Skeletal muscle satellite cell (primary cell): Measurements from ENCODE around the gene PPP1R17.

Experiments
- H3K27me3 ChIP-seq: 2 replicates; pipeline ENCODE4 v1.7.0; 2013; ENCODE audit warnings: low read length; ENCODE audit not compliant: control insufficient read depth, insufficient read depth
- H3K36me3 ChIP-seq: 2 replicates; pipeline ENCODE4 v1.7.0; 2013; ENCODE audit warnings: mild to moderate bottlenecking, control low read depth, low read length; ENCODE audit not compliant: insufficient read depth
- H3K4me1 ChIP-seq: 2 replicates; pipeline ENCODE4 v1.7.0; 2013; ENCODE audit warnings: low read length; ENCODE audit not compliant: control insufficient read depth, insufficient read depth
- H3K4me2 ChIP-seq: 2 replicates; pipeline ENCODE4 v1.7.0; 2013; ENCODE audit warnings: mild to moderate bottlenecking, low read length
- H3K4me3 ChIP-seq: 2 replicates; pipeline ENCODE4 v1.7.0; 2013; ENCODE audit warnings: low read length
- H3K9ac ChIP-seq: 2 replicates; pipeline ENCODE4 v1.7.0; 2013; ENCODE audit warnings: mild to moderate bottlenecking, low read depth, low read length, moderate library complexity
- H3K9me3 ChIP-seq: replicated peaks from 2 replicates; pipeline ENCODE4 v1.7.0; 2013; ENCODE audit warnings: mild to moderate bottlenecking, control low read depth, low read length

Gene PPP1R17

DNA sequence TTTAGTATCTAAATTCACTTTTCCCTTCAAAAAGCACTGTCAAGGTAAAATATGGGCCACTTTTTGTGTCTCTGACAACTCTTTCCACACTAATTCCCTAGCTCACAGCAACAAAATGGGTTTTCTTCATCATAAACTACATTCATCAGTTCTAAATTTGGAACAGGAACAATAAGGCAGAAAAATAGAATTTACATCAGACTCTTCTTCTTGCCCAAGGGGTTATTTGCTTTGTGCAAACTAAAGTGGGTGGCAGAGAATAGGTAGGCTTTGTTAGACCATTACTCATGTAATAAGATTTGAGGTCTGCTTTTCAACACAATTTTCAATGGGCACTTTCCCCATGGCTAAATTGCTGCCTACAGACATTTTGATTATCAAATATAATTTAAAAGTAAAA is 17.6 kb upstream of the PPP1R17 start:
- H3K4me3 ChIP-seq: no peak overlapping the region
- H3K27me3 ChIP-seq: no peaks in the 10 kb centered on the region
- H3K4me2 ChIP-seq: no peak overlapping the region
- H3K4me1 ChIP-seq: no peaks in the 10 kb centered on the region
- no peaks in the 10 kb centered on the region for H3K9me3 ChIP-seq
- no peaks in the 10 kb centered on the region for H3K36me3 ChIP-seq
- no peak overlapping the region for H3K9ac ChIP-seq

DNA sequence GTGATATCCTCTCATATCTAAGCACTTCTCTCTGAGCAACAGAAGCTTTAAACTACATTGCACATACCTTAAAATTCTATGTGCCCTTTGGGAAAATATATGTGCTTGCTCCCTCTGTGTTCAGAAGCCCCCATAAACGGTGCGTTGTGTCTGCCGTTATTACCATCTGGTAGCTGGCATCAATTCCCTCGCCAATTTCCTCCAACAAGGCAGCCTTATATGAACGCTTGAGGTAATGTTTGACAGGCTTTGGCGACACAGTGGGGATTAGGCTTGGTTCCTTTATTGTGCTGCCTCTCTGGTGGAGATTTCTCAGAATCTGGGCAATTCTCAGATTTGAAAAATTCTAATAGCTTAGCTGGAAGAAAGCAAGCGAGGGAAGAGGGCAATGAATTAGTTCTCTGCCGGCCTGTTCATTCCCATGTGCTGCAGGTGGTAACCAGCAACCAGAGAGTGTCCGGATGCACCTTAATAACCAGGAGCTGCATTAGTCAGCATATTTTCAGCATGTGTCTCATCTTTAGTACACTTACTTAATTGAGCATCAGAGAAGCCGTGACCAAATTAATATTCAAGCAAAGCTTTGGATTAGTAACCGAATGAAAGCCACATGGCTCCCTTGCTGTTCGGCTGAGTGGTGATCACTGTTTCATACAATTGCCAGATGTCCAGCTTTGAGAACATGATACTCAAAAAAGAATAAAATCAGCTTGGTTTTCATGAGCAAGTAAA is 7.3 kb upstream of the PPP1R17 start:
- Histone ChIP-seq H3K9ac (no peak overlapping the region), H3K4me2 (no peak overlapping the region), H3K27me3 (no peaks in the 10 kb centered on the region), H3K36me3 (no peaks in the 10 kb centered on the region), H3K4me3 (no peak overlapping the region), H3K9me3 (no peaks in the 10 kb centered on the region), H3K4me1 (no peaks in the 10 kb centered on the region)

DNA sequence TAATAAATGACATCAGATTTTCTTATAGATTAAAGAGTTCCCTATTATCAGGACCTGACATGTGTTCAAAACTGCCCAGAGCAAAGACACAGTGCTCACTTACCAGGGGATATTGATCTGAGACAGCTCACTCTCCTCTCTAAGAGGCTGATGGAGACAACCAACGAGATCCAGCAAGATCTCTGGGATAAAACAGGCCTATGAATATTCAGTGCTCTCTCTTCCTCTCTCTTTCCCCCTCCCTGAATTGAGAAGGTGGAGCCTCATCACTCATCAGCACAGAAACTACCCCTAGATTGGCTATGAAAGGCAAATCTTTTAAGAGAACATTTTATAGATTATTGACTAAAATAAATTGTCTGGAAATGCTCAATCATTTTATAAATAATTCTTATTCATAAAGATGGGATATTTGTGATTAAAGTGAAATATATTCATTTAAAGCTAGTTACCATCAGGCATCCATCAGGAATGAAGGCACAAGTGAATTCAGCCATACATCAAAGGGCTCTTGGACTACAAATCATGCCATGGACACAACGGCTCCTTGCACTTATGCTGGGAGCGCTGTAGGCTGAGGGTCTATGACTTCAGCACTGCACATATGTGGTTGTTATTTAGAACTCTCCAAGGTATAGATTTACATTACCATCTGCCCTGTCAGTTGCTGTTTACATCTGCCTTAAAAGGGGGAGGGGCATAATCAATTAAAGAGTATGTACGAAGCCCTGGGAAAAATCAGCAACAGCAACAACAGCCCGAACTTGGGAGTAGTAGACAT is 3.4 kb upstream of the PPP1R17 start:
- Histone ChIP-seq H3K9me3 (no peaks in the 10 kb centered on the region), H3K36me3 (no peaks in the 10 kb centered on the region), H3K4me2 (no peak overlapping the region), H3K9ac (no peak overlapping the region), H3K4me1 (no peaks in the 10 kb centered on the region), H3K27me3 (no peaks in the 10 kb centered on the region), H3K4me3 (no peak overlapping the region)

DNA sequence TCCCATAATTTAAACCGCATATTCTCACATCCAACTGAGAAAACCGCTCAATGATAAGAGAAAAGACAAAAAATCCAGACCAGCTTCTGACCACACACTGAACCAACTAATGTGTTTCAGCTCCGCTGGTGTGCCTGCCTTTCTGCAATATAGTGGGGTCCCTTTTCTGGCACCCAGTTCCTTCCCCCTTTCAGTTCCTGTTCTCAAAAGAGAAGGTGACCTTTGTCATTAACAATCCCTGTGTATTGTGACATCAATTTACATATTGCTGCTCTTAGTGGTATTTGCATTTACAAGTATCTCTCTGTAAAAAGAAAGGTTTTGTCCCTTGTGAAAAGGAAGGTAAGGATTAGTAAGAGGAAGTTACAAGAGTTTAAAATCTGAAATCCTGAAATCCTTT is 1.4 kb downstream of the PPP1R17 start:
- no peaks in the 10 kb centered on the region for H3K4me1 ChIP-seq
- no peak overlapping the region for H3K4me3 ChIP-seq
- no peak overlapping the region for H3K4me2 ChIP-seq
- H3K9ac ChIP-seq: no peak overlapping the region
- H3K36me3 ChIP-seq: no peaks in the 10 kb centered on the region
- H3K9me3 ChIP-seq: no peaks in the 10 kb centered on the region
- no peaks in the 10 kb centered on the region for H3K27me3 ChIP-seq

DNA sequence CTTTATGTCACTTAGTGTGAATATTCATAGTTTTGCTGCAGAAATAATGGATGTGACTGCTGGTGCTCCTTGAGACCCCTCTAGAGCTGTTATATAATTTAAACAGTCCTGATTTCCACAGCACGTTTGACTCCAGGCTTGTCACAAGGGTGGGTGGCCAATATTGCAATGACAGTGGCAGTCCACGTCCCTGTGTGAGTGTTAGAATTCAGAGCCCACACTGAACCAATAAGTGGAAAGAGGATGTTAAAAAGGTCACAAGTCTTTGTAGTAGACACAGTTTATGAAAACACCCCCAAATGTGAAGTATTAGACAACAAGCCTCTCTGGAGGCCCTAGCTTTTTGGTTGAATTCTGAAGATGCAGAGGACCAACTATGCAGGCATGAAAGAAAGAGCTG is 2.0 kb downstream of the PPP1R17 start:
- H3K4me2 ChIP-seq: no peak overlapping the region
- H3K9me3 ChIP-seq: no peaks in the 10 kb centered on the region
- H3K36me3 ChIP-seq: no peaks in the 10 kb centered on the region
- no peaks in the 10 kb centered on the region for H3K4me1 ChIP-seq
- no peak overlapping the region for H3K4me3 ChIP-seq
- no peaks in the 10 kb centered on the region for H3K27me3 ChIP-seq
- no peak overlapping the region for H3K9ac ChIP-seq

DNA sequence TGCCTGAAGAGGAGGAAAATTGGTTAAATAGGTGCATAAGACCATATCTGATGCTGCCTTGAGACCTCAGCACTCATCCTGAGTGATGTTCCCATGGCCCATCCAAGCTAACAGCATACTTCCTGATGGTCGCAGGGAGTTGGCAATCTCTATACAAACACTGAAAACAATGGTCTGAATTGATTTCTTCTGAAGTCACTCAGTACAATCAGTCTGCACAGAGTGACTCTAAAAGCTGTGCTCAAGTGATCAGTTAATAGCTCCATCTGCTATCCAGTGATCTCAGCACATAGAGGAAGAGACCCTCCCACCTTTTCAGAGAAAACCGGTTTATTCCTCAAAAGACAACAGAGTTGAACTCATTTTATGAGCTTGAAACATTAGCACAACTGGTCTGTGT is 3.9 kb downstream of the PPP1R17 start:
- H3K27me3 ChIP-seq: no peaks in the 10 kb centered on the region
- no peaks in the 10 kb centered on the region for H3K36me3 ChIP-seq
- no peaks in the 10 kb centered on the region for H3K9me3 ChIP-seq
- H3K4me3 ChIP-seq: no peak overlapping the region
- no peak overlapping the region for H3K9ac ChIP-seq
- no peaks in the 10 kb centered on the region for H3K4me1 ChIP-seq
- no peak overlapping the region for H3K4me2 ChIP-seq

DNA sequence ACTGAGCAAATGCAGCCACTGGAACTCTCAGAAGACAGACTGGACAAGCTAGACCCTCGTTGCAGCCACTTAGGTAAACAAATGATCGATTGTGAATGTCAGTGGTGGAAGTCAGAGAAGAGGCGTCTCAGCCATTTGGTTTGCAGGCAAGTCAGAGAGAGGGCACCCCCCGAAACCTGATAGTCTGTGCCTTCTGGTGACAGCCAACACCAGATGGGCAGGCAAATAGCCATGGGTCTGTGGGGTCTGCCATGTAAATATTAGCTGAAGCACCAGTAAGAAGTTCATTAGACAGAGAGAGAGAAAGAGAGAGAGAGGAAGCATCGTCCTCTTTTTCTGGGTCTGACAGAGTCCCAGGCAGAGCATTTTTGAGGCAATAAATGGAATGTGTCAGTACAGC is 5.4 kb downstream of the PPP1R17 start:
- Histone ChIP-seq H3K4me1 (no peaks in the 10 kb centered on the region), H3K4me2 (no peak overlapping the region), H3K36me3 (no peaks in the 10 kb centered on the region), H3K9me3 (no peaks in the 10 kb centered on the region), H3K27me3 (no peaks in the 10 kb centered on the region), H3K4me3 (no peak overlapping the region), H3K9ac (no peak overlapping the region)

DNA sequence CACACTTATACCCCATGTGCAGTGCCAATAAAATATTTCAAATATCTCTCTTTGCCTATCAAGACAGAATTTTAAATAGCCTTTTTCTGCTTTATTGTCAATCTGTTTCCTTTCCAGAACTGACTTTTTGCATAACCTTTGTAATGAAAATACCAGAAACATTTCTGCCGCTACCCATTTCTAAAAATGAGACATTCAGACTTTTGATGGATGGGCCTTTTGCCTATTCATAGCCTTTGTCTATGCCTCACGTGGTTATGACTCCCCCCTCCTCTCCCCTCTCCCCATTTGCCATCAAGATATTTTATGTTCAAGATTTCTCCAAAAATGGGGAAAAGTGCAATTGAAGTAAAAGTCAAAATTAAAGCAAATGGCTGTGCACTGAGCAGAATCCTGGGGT is 5.9 kb downstream of the PPP1R17 start:
- no peaks in the 10 kb centered on the region for H3K27me3 ChIP-seq
- no peak overlapping the region for H3K4me2 ChIP-seq
- no peak overlapping the region for H3K4me3 ChIP-seq
- no peaks in the 10 kb centered on the region for H3K4me1 ChIP-seq
- no peaks in the 10 kb centered on the region for H3K36me3 ChIP-seq
- no peak overlapping the region for H3K9ac ChIP-seq
- no peaks in the 10 kb centered on the region for H3K9me3 ChIP-seq

DNA sequence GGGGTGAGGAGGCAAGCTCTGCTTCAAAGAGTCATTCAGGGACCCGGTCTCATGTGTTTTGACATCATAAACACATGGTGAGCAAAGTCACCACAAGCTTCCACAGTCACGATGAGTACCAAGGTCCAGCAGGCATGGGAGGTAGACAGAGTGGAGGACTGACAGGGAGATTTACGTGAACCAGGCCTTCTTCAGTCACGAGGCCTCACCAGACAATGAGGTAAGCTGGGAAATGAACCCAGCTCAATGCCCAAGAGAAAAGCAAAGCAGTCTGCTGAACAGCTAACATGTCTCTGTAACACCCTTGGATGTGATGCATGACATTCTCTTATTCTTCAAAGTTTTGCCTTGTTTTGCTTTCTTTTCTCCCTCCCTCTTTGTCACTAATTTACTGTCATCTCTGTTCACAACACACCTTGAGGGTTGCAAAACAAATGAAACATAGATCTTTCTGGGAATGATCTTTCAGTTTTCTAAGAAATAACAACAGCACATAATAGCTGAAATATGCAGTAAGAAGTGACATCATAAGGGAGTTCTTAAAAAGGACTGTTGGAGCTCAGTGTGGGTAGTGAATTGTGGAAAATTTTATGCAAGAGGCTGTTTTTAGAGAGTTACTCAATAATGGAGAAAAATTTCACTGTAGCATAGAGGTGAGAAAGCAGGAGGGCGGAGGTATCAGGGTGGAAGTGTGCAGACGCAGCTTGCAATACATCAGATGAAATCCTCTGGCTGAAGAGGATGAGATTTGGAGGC is 9.0 kb downstream of the PPP1R17 start:
- H3K9ac ChIP-seq: no peak overlapping the region
- no peaks in the 10 kb centered on the region for H3K27me3 ChIP-seq
- H3K36me3 ChIP-seq: no peaks in the 10 kb centered on the region
- H3K9me3 ChIP-seq: no peaks in the 10 kb centered on the region
- no peaks in the 10 kb centered on the region for H3K4me1 ChIP-seq
- H3K4me3 ChIP-seq: no peak overlapping the region
- no peak overlapping the region for H3K4me2 ChIP-seq

DNA sequence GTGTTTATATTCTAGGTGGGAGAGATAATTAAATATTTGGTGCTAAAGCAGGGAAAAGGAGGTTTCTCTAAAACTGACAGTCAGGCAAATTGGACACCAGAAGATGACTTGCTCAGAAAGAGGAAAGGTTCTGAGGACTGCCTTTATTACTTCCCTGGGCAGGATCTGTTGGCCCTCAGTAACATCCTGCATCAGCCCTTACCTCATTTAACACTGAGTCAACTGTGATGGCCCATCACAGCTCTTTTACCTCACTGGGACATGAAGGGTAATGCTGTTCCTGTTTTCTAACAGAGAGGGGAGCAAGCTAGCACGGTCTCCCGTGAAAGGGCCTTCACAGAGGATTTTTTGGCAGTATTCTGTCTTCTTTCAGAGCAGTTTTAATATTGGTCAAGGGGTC is 12.0 kb downstream of the PPP1R17 start:
- H3K9me3 ChIP-seq: no peaks in the 10 kb centered on the region
- no peaks in the 10 kb centered on the region for H3K4me1 ChIP-seq
- no peaks in the 10 kb centered on the region for H3K27me3 ChIP-seq
- H3K36me3 ChIP-seq: no peaks in the 10 kb centered on the region
- H3K4me3 ChIP-seq: no peak overlapping the region
- no peak overlapping the region for H3K4me2 ChIP-seq
- no peak overlapping the region for H3K9ac ChIP-seq

DNA sequence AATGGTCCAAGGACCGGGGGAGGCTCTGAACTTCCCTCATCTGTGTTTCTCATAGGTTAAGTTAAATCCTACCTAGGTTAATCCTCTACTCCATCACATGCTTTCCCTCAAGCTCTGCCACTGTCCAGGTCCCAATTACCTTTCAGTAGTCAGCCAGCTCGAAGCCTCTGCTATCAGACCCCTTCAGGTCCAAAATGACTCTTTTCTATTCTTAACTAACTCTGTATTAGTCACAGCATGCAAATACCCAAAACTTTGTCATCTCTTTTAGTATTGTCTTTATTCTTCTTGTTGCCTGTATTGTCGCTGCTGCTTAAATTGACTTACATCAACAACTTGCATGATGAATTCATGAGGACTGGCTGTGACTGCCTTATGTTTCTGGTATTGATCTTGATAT is 15.3 kb downstream of the PPP1R17 start:
- H3K4me1 ChIP-seq: no peaks in the 10 kb centered on the region
- H3K9ac ChIP-seq: no peak overlapping the region
- no peak overlapping the region for H3K4me2 ChIP-seq
- H3K27me3 ChIP-seq: no peaks in the 10 kb centered on the region
- H3K36me3 ChIP-seq: no peaks in the 10 kb centered on the region
- H3K4me3 ChIP-seq: no peak overlapping the region
- H3K9me3 ChIP-seq: no peaks in the 10 kb centered on the region
